Measurements from ENCODE around the gene CANT1. TPM values are rescaled to one million over a fixed set of nuclear protein-coding genes. Genes with fewer than 3 reads are reported as not detected.

Gene CANT1
- total RNA-seq, 1 experiment from 2014 or later: 33.0 TPM

GRCh38 chr17:79042421-79043190 is 33.0 kb upstream of the CANT1 start:
- DNase-seq: peak; percentile 81
- Histone ChIP-seq H3K4ac (ENCODE audit: low read depth, low read length) (no peak overlapping the region), H3K79me2 (ENCODE audit: insufficient read depth, low read length) (no peaks in the 10 kb centered on the region), H2AK5ac (ENCODE audit: insufficient read length, low read length) (no peak overlapping the region), H3K23me2 (ENCODE audit: insufficient read length, low read depth, low read length, poor library complexity, severe bottlenecking) (no peaks in the 10 kb centered on the region), H3K56ac (ENCODE audit: insufficient read length, low read depth, low read length) (no peak overlapping the region), H2BK12ac (ENCODE audit: insufficient read length, low read depth, low read length) (no peak overlapping the region), H2AFZ (ENCODE audit: low read length) (no peak overlapping the region), H4K8ac (replicated peaks; ENCODE audit: insufficient read length, low read depth, low read length) (peak overlapping the region; percentile 1), H3K4me1 (ENCODE audit: insufficient read depth, low read length) (no peaks in the 10 kb centered on the region), H3K4me2 (ENCODE audit: insufficient read depth, insufficient read length, low read length) (no peak overlapping the region), H2BK20ac (ENCODE audit: low read depth, low read length, poor library complexity, severe bottlenecking) (no peak overlapping the region), H3K9ac (ENCODE audit: extremely low read depth, insufficient read length, low read length) (no peak overlapping the region), H4K91ac (ENCODE audit: insufficient read length, low read depth, low read length) (no peak overlapping the region), H3K27me3 (ENCODE audit: insufficient read depth, low read length) (no peaks in the 10 kb centered on the region), H3K9me3 (ENCODE audit: control insufficient read depth, low read depth, low read length) (no peaks in the 10 kb centered on the region), H4K20me1 (ENCODE audit: control insufficient read depth, insufficient read depth, insufficient read length) (peaks cover 2% of the 10 kb centered on the region), H3K14ac (ENCODE audit: insufficient read depth, low read length) (no peak overlapping the region), H3K18ac (ENCODE audit: insufficient read length, low read depth, low read length) (no peak overlapping the region), H3K23ac (ENCODE audit: insufficient read length, low read depth, low read length) (no peak overlapping the region), H2BK120ac (ENCODE audit: low read depth, low read length, poor library complexity, severe bottlenecking) (no peak overlapping the region), H3K79me1 (ENCODE audit: insufficient read depth, low read depth, low read length, poor library complexity, severe bottlenecking) (no peaks in the 10 kb centered on the region), H4K5ac (ENCODE audit: insufficient read length, low read depth, low read length) (no peak overlapping the region), H2BK5ac (ENCODE audit: insufficient read length, low read length) (no peak overlapping the region), H2BK15ac (ENCODE audit: low read depth, low read length) (no peak overlapping the region), H3T11ph (ENCODE audit: low read length) (no peak overlapping the region), H3K27ac (ENCODE audit: insufficient read length, low read depth, low read length) (no peak overlapping the region)
- Mint-ChIP-seq H3K9me3 (peaks cover 4 to 11% of the 10 kb centered on the region in 2 experiments; a peak in 4 of 5 replicates), H3K36me3 (ENCODE audit: insufficient read depth in 1 of 3, low read depth in 3 of 3) (no peaks in the 10 kb centered on the region; a peak in 1 of 7 replicates), H3K27me3 (ENCODE audit: low read depth) (peaks cover 77% of the 10 kb centered on the region), H3K27ac (peak overlapping the region in 1 of 3 experiments; percentile 9; a peak in 2 of 7 replicates), H3K4me3 (no peak overlapping the region), H3K4me1 (peaks cover 0 to 14% of the 10 kb centered on the region in 2 experiments; a peak in 2 of 4 replicates)
- no CpG with 5 or more reads among the region's 13 CpGs for WGBS (ENCODE audit: extremely low coverage, insufficient read length, low lambda C conversion rate)
- TF ChIP-seq CTCF (conservative IDR thresholded peaks at IDR 0.05): peak; percentile 77
